K562 (cell line): ENCODE measurements around the gene FGGY. TPM values are rescaled to one million over a fixed set of nuclear protein-coding genes. Genes with fewer than 3 reads are reported as not detected.

Source experiments
- ATAC-seq: fragments of 200-7000 bp; cut with Tn5 transposase; 3 replicates; pipeline ENCODE4 v1.9.1; 2020; ENCODE audit warnings: moderate library complexity
- BruUV-seq: library from RNA; stranded (reverse); fragments of 400-500 nt; replicated peaks from 2 replicates; lab custom pipeline; 2021; lab: Mats Ljungman, UMichigan
- CTCF ChIA-PET: fragments of 300-600 bp; formaldehyde crosslinking; extraction: SDS; loops from one replicate; lab custom pipeline; 2021; ENCODE audit warnings: low intra/inter-chr PET ratio; lab: Yijun Ruan, JAX
- POLR2A ChIA-PET: fragments of 300-600, 350-650 bp; sonication (Branson Sonifier 250); formaldehyde crosslinking; extraction: SDS; loops from one replicate; lab custom pipeline; 2021; ENCODE audit warnings: antibody characterized with exemption, inconsistent platforms; lab: Yijun Ruan, JAX
- DNase-seq, 4 experiments: peaks; one replicate each; pipeline versions ENCODE4 v3.0.0 to v3.0.0-alpha.2; 2011 to 2018; ENCODE audit warnings: low spot score in 3 of 4, mixed read lengths in 3 of 4; ENCODE audit errors: extremely low read depth in 1 of 4
- FAIRE-seq: peaks from 2 replicates; lab custom pipeline; 2011; peaks lifted over from hg19 to GRCh38; lab: Jason Lieb, UNC
- H2AFZ ChIP-seq: 2 replicates; pipeline ENCODE4 v1.6.0; 2011; ENCODE audit warnings: low read depth, low read length, control low read depth, inconsistent platforms
- H3K27ac ChIP-seq: fragments of 200-600 bp; 3 replicates; pipeline ENCODE4 v1.8.0; 2011; ENCODE audit warnings: low read depth, mild to moderate bottlenecking, control low read depth, inconsistent platforms, low read length, moderate library complexity, mixed read lengths; ENCODE audit errors: extremely low read depth
- H3K27me3 ChIP-seq, 2 experiments: fragments of 300-600 bp in 1 of 2; 2 replicates in 1 of 2; 3 replicates in 1 of 2; pipeline versions ENCODE4 v1.6.0 to v1.8.0; 2011; ENCODE audit warnings: inconsistent platforms in 2 of 2, low read length in 2 of 2, mild to moderate bottlenecking in 1 of 2, mixed read lengths in 1 of 2, moderate library complexity in 1 of 2; ENCODE audit not compliant: control insufficient read depth in 2 of 2, insufficient read depth in 2 of 2
- H3K36me3 ChIP-seq: fragments of 300-600 bp; 3 replicates; pipeline ENCODE4 v1.8.0; 2011; ENCODE audit warnings: mild to moderate bottlenecking, low read length, inconsistent platforms; ENCODE audit not compliant: control insufficient read depth, insufficient read depth
- H3K4me1 ChIP-seq, 2 experiments: fragments of 200-600 bp in 1 of 2; replicated peaks in 1 of 2; 2 replicates in 1 of 2; 3 replicates in 1 of 2; pipeline versions ENCODE4 v1.5.1 to v1.8.0; 2011; ENCODE audit warnings: inconsistent platforms in 2 of 2, low read length in 2 of 2, mild to moderate bottlenecking in 1 of 2, mixed read lengths in 1 of 2, moderate library complexity in 1 of 2; ENCODE audit not compliant: control insufficient read depth in 2 of 2, insufficient read depth in 2 of 2
- H3K4me2 ChIP-seq: 2 replicates; pipeline ENCODE4 v1.6.1; 2011; ENCODE audit warnings: low read length, control low read depth, inconsistent platforms, mixed read lengths; ENCODE audit not compliant: insufficient read depth
- H3K4me3 ChIP-seq: fragments of 200-600 bp; sonication (generic), shearing (Covaris generic); 2 replicates; pipeline ENCODE4 v1.5.1; 2016; ENCODE audit warnings: control low read depth, inconsistent platforms
- H3K79me2 ChIP-seq: fragments of 200-600 bp; 3 replicates; pipeline ENCODE4 v1.8.0; 2011; ENCODE audit warnings: low read length, inconsistent platforms; ENCODE audit not compliant: control insufficient read depth, insufficient read depth
- H3K9ac ChIP-seq, 2 experiments: 2 replicates each; pipeline versions ENCODE4 v1.6.0 to v1.6.1; 2011; ENCODE audit warnings: low read depth in 2 of 2, low read length in 2 of 2, control low read depth in 1 of 2, inconsistent platforms in 1 of 2, mild to moderate bottlenecking in 1 of 2, mixed read lengths in 1 of 2; ENCODE audit not compliant: insufficient read depth in 1 of 2
- H3K9me1 ChIP-seq: one replicate; pipeline ENCODE4 v1.6.0; 2011; ENCODE audit warnings: inconsistent platforms, mild to moderate bottlenecking, low read length, moderate library complexity; ENCODE audit not compliant: control insufficient read depth, insufficient read depth
- H3K9me3 ChIP-seq: replicated peaks from 2 replicates; pipeline ENCODE4 v1.5.1; 2011; ENCODE audit warnings: low read depth, low read length, inconsistent platforms; ENCODE audit not compliant: control insufficient read depth, insufficient read depth
- H4K20me1 ChIP-seq: replicated peaks from 2 replicates; pipeline ENCODE4 v1.6.1; 2011; ENCODE audit warnings: low read length, inconsistent platforms, mixed read lengths; ENCODE audit not compliant: control insufficient read depth, insufficient read depth
- ATF7 ChIP-seq: fragments of 450-650 bp; IDR thresholded peaks from 2 replicates; pipeline ENCODE4 v1.7.1; 2014; ENCODE audit warnings: mild to moderate bottlenecking, moderate library complexity
- BCL6 ChIP-seq: fragments of 250-450 bp; sonication (Bioruptor Pico); IDR thresholded peaks from 2 replicates; pipeline ENCODE4 v1.4.0; 2020
- CTBP1 ChIP-seq: fragments of 450-650 bp; IDR thresholded peaks from 2 replicates; pipeline ENCODE4 v1.6.1; 2016; ENCODE audit warnings: borderline replicate concordance
- EP400 ChIP-seq: fragments of 450-650 bp; IDR thresholded peaks from 2 replicates; pipeline ENCODE4 v1.6.1; 2017; ENCODE audit warnings: antibody characterized with exemption, mild to moderate bottlenecking, moderate library complexity
- ERF ChIP-seq: fragments of 450-650 bp; formaldehyde crosslinking; IDR thresholded peaks from 2 replicates; pipeline ENCODE4 v1.4.0; 2020; ENCODE audit warnings: mild to moderate bottlenecking, mixed read lengths
- GATAD2B ChIP-seq: fragments of 450-650 bp; IDR thresholded peaks from 2 replicates; pipeline ENCODE4 v1.6.1; 2017; ENCODE audit warnings: mild to moderate bottlenecking, borderline replicate concordance
- POU5F1 ChIP-seq: fragments of 150-350 bp; IDR thresholded peaks from 2 replicates; pipeline ENCODE4 v1.6.1; 2014; ENCODE audit warnings: borderline replicate concordance, low read length, low read depth, mild to moderate bottlenecking; ENCODE audit not compliant: partially characterized antibody
- RB1 ChIP-seq: fragments of 450-650 bp; IDR thresholded peaks from 2 replicates; pipeline ENCODE4 v1.6.1; 2017; ENCODE audit warnings: low read depth, mild to moderate bottlenecking
- SAFB2 ChIP-seq: fragments of 200-400 bp; formaldehyde crosslinking; IDR thresholded peaks from 2 replicates; pipeline ENCODE4 v1.6.1; 2018; ENCODE audit warnings: borderline replicate concordance, low read length, low read depth, moderate library complexity; ENCODE audit not compliant: severe bottlenecking
- SMAD1 ChIP-seq: fragments of 150-350 bp; IDR thresholded peaks from 2 replicates; pipeline ENCODE4 v1.6.1; 2014; ENCODE audit warnings: low read length, low read depth; ENCODE audit not compliant: partially characterized antibody
- SMARCA4 ChIP-seq: fragments of 450-650 bp; IDR thresholded peaks from 2 replicates; pipeline ENCODE4 v1.6.1; 2016
- TAF15 ChIP-seq: fragments of 200-400 bp; formaldehyde crosslinking; IDR thresholded peaks from 2 replicates; pipeline ENCODE4 v1.6.1; 2017; ENCODE audit warnings: mild to moderate bottlenecking, low read depth, low read length, moderate library complexity
- ZNF175 ChIP-seq: fragments of 200-800 bp; sonication (Bioruptor generic); IDR thresholded peaks from 2 replicates; pipeline ENCODE4 v1.6.1; 2016; ENCODE audit warnings: low read depth, mild to moderate bottlenecking, missing genetic modification characterization, missing compliant biosample characterization
- ZNF184 ChIP-seq: sonication (generic); formaldehyde crosslinking; IDR thresholded peaks from 2 replicates; pipeline ENCODE4 v1.5.0; 2020; ENCODE audit warnings: missing genetic modification reagents
- ZNF76 ChIP-seq: fragments of 250-450 bp; sonication (Bioruptor Pico); IDR thresholded peaks from 2 replicates; pipeline ENCODE4 v1.4.0; 2020; ENCODE audit warnings: mild to moderate bottlenecking, moderate library complexity, borderline replicate concordance
- WGBS: fragments of 100-300 bp; shearing (Covaris generic); methylation state at CpG from one replicate; pipeline ENCODE4 v1.1.6; 2016; ENCODE audit warnings: low coverage, mixed read lengths; ENCODE audit not compliant: insufficient coverage; ENCODE audit errors: missing lambda C conversion rate; 5-methylcytosine and 5-hydroxymethylcytosine counted together
- in situ Hi-C: fragments of 300-500 bp; cut with MboI; formaldehyde crosslinking; loops from 4 replicates; pipeline ENCODE4 v1.15.0; 2018; ENCODE audit warnings: inconsistent platforms, mixed read lengths
- intact Hi-C: fragments of 100-400 bp; cut with micrococcal nuclease; formaldehyde crosslinking; loops from 2 replicates; pipeline ENCODE4 v1.14.2; 2022
- polyA plus RNA-seq, 8 experiments: library from polyadenylated mRNA; depleted of rRNA in 4 of 8; stranded (reverse) in 5 of 8; unstranded in 3 of 8; fragments of >200 nt; fragmentation: Nextera tagmentation in 2 of 8; fragmentation: Illumina TruSeq in 1 of 8; extraction: Ambion mirVana in 2 of 8; extraction: Trizol in 1 of 8; gene quantifications; 2 replicates each; pipeline versions ENCODE4 v1.2.1 to v1.2.3, GENCODE V29; 2011 to 2014; ENCODE audit warnings: inconsistent platforms in 1 of 8, missing spikeins in 1 of 8
- total RNA-seq, 7 experiments: library from RNA; depleted of rRNA in 6 of 7; stranded (reverse); fragments of >200 nt in 6 of 7; fragmentation: Illumina TruSeq in 2 of 7; extraction: Trizol in 2 of 7; gene quantifications; 2 replicates each; pipeline versions ENCODE4 v1.2.1 to v1.2.3, GENCODE V29; 2011 to 2021; ENCODE audit warnings: low replicate concordance in 1 of 7
- TF ChIP-seq, protein P1 (sequence below), 2 experiments: fragments of 450-650 bp in 1 of 2; IDR thresholded peaks; 2 replicates each; pipeline ENCODE4 v1.6.1; 2011 to 2017; ENCODE audit warnings: low read depth in 2 of 2, antibody characterized with exemption in 1 of 2, borderline replicate concordance in 1 of 2, low read length in 1 of 2, mild to moderate bottlenecking in 1 of 2, mixed read lengths in 1 of 2; ENCODE audit not compliant: control insufficient read depth in 1 of 2
- TF ChIP-seq, protein P2 (sequence below), 2 experiments: fragments of 450-650 bp; conservative IDR thresholded peaks; 2 replicates each; pipeline ENCODE4 v1.6.1; 2017; ENCODE audit warnings: mild to moderate bottlenecking in 2 of 2, moderate library complexity in 2 of 2
- TF ChIP-seq, protein P3 (sequence below), 2 experiments: fragments of 450-650 bp in 1 of 2; sonication (generic) in 1 of 2; formaldehyde crosslinking; conservative IDR thresholded peaks; 2 replicates each; pipeline versions ENCODE4 v1.4.0 to v1.8.1; 2020 to 2022; ENCODE audit warnings: mild to moderate bottlenecking in 1 of 2, missing genetic modification reagents in 1 of 2

FGGY gene
- total and polyA plus RNA-seq, 9 of the 15 experiments (the other 6 are each of a cell fraction or from before 2014, with no cell fraction given) = 9.7 to 19.2 (median 12.6) TPM

DNA sequence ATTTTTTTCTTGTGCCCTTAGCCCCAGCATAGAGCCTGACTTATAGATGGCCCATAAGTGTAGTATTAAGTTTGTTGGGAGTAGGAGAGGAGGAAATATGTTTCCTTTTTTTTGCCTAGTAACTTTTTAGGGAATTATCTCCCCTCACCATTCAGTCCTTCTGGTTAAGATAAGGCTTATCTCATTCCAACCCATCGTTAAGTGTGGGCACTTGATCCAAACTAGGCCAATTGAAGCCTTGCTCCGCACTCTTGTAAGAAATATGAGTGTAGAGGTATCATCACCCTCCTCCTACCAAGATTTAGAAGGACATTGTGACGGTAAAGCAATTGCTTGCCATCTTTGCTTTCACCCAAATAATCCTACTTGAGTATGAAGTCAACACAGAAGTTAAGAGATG, 8.8 kb upstream of the FGGY start:
- H3K4me3 ChIP-seq = no peak overlapping the region
- in situ Hi-C loops = loop anchor here (10.0 kb wide), 1 partner anchor 503 kb away; the partner anchor contains the start of gene JUN
- H3K9me3 ChIP-seq = no peaks in the 10 kb centered on the region
- no peak overlapping the region for H3K9ac ChIP-seq
- H3K36me3 ChIP-seq = no peaks in the 10 kb centered on the region
- H3K27me3 ChIP-seq = peaks cover 0 to 7% of the 10 kb centered on the region in 2 experiments; a peak in 2 of 5 replicates
- H2AFZ ChIP-seq = no peak overlapping the region
- H3K9me1 ChIP-seq = no peaks in the 10 kb centered on the region
- BruUV-seq = no TSS peak
- POLR2A ChIA-PET = no interaction called here
- H3K27ac ChIP-seq = no peak overlapping the region
- peaks cover 0 to 13% of the 10 kb centered on the region in 2 experiments; a peak in 3 of 5 replicates for H3K4me1 ChIP-seq
- ATAC-seq (peak; percentile 32; the same call in 2 of the 3 replicates), FAIRE-seq (no peak), DNase-seq (peak in 2 of 4 experiments; percentile 19 to 66)
- H3K79me2 ChIP-seq = no peaks in the 10 kb centered on the region
- WGBS = 2% methylated on average over 3 of the region's 3 CpGs
- intact Hi-C loops = no loop called here
- H4K20me1 ChIP-seq = no peaks in the 10 kb centered on the region
- H3K4me2 ChIP-seq = no peak overlapping the region
- CTCF ChIA-PET = no interaction called here
- peak; percentile 34; the same call in 1 of the 2 replicates for TF ChIP-seq GATAD2B
- TF ChIP-seq ZNF76 = no peak
- no peak for TF ChIP-seq ZNF184 (CRISPR knock-in tag)
- no peak for TF ChIP-seq TAF15
- peak; percentile 86; the same call in 1 of the 2 replicates for TF ChIP-seq ZNF175 (CRISPR knock-in tag)
- TF ChIP-seq BCL6 (CRISPR knock-in tag) = no peak
- TF ChIP-seq POU5F1 = no peak
- TF ChIP-seq EP400 = no peak
- 0 out of 2 replicates have a peak, but pooled peaks have one; percentile 27 for TF ChIP-seq RB1
- TF ChIP-seq, protein P1, sequence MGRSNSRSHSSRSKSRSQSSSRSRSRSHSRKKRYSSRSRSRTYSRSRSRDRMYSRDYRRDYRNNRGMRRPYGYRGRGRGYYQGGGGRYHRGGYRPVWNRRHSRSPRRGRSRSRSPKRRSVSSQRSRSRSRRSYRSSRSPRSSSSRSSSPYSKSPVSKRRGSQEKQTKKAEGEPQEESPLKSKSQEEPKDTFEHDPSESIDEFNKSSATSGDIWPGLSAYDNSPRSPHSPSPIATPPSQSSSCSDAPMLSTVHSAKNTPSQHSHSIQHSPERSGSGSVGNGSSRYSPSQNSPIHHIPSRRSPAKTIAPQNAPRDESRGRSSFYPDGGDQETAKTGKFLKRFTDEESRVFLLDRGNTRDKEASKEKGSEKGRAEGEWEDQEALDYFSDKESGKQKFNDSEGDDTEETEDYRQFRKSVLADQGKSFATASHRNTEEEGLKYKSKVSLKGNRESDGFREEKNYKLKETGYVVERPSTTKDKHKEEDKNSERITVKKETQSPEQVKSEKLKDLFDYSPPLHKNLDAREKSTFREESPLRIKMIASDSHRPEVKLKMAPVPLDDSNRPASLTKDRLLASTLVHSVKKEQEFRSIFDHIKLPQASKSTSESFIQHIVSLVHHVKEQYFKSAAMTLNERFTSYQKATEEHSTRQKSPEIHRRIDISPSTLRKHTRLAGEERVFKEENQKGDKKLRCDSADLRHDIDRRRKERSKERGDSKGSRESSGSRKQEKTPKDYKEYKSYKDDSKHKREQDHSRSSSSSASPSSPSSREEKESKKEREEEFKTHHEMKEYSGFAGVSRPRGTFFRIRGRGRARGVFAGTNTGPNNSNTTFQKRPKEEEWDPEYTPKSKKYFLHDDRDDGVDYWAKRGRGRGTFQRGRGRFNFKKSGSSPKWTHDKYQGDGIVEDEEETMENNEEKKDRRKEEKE (IDR thresholded peaks at IDR 0.05; ENCODE audit: borderline replicate concordance in 1 of 2, control insufficient read depth in 1 of 2, low read depth in 2 of 2, low read length in 1 of 2) = no peak
- no peak for TF ChIP-seq ERF (CRISPR knock-in tag)
- TF ChIP-seq SAFB2 = no peak
- TF ChIP-seq ATF7 = peak; percentile 37; the same call in 1 of the 2 replicates
- TF ChIP-seq, protein P2, sequence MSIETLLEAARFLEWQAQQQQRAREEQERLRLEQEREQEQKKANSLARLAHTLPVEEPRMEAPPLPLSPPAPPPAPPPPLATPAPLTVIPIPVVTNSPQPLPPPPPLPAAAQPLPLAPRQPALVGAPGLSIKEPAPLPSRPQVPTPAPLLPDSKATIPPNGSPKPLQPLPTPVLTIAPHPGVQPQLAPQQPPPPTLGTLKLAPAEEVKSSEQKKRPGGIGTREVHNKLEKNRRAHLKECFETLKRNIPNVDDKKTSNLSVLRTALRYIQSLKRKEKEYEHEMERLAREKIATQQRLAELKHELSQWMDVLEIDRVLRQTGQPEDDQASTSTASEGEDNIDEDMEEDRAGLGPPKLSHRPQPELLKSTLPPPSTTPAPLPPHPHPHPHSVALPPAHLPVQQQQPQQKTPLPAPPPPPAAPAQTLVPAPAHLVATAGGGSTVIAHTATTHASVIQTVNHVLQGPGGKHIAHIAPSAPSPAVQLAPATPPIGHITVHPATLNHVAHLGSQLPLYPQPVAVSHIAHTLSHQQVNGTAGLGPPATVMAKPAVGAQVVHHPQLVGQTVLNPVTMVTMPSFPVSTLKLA (conservative IDR thresholded peaks at IDR 0.05) = 0 out of 4 replicates have a peak, but pooled peaks of 1 of the 2 experiments have one; percentile 20
- TF ChIP-seq CTBP1 = peak; percentile 78
- TF ChIP-seq SMAD1 = peak; percentile 52
- TF ChIP-seq, protein P3, sequence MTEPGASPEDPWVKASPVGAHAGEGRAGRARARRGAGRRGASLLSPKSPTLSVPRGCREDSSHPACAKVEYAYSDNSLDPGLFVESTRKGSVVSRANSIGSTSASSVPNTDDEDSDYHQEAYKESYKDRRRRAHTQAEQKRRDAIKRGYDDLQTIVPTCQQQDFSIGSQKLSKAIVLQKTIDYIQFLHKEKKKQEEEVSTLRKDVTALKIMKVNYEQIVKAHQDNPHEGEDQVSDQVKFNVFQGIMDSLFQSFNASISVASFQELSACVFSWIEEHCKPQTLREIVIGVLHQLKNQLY (CRISPR knock-in tag; conservative IDR thresholded peaks at IDR 0.05) = no peak
- TF ChIP-seq SMARCA4 = peak; percentile 89
